ENCODE measurements around the gene SMYD5.
A peak's percentile ranks its signal among the peaks of the same experiment; 100 is the strongest.

SMYD5 gene

GRCh38 chr2:73238976-73239375, 24.9 kb downstream of the SMYD5 start:
- DNase-seq (ENCODE audit: low spot score): peak; percentile 83

GRCh38 chr2:73239776-73240175, 25.7 kb downstream of the SMYD5 start:
- DNase-seq (ENCODE audit: low spot score): peak; percentile 72

GRCh38 chr2:73243884-73244570, 30.0 kb downstream of the SMYD5 start:
- DNase-seq (ENCODE audit: low spot score): peak; percentile 83

GRCh38 chr2:73244580-73244979, 30.5 kb downstream of the SMYD5 start:
- DNase-seq (ENCODE audit: low spot score): no peak

- DNase-seq (ENCODE audit: low spot score): no peak
These were observed 32.8 kb downstream of the SMYD5 start for GRCh38 chr2:73246850-73247249.

GRCh38 chr2:73249636-73250035, 35.6 kb downstream of the SMYD5 start:
- DNase-seq (ENCODE audit: low spot score): no peak

- DNase-seq (ENCODE audit: low spot score): no peak
These were observed 37.1 kb downstream of the SMYD5 start for GRCh38 chr2:73250872-73251846.

- no peak for DNase-seq (ENCODE audit: low spot score)
These were observed 38.4 kb downstream of the SMYD5 start for GRCh38 chr2:73252238-73253027.

GRCh38 chr2:73253400-73253799, 39.4 kb downstream of the SMYD5 start:
- no peak for DNase-seq (ENCODE audit: low spot score)

- DNase-seq (ENCODE audit: low spot score): no peak
These were observed 39.9 kb downstream of the SMYD5 start for GRCh38 chr2:73253901-73254300.

- DNase-seq (ENCODE audit: low spot score): no peak
These were observed 40.4 kb downstream of the SMYD5 start for GRCh38 chr2:73254343-73255006.

GRCh38 chr2:73255007-73255644, 41.1 kb downstream of the SMYD5 start:
- no peak for DNase-seq (ENCODE audit: low spot score)

GRCh38 chr2:73255907-73256617, 42.0 kb downstream of the SMYD5 start:
- DNase-seq (ENCODE audit: low spot score): no peak

- no peak for DNase-seq (ENCODE audit: low spot score)
These were observed 42.5 kb downstream of the SMYD5 start for GRCh38 chr2:73256618-73256922.

- no peak for DNase-seq (ENCODE audit: low spot score)
These were observed 43.0 kb downstream of the SMYD5 start for GRCh38 chr2:73257021-73257420.

GRCh38 chr2:73257425-73258125, 43.5 kb downstream of the SMYD5 start:
- DNase-seq (ENCODE audit: low spot score): no peak

GRCh38 chr2:73258186-73258912, 44.3 kb downstream of the SMYD5 start:
- DNase-seq (ENCODE audit: low spot score): no peak

GRCh38 chr2:73258913-73259215, 44.8 kb downstream of the SMYD5 start:
- no peak for DNase-seq (ENCODE audit: low spot score)

- DNase-seq (ENCODE audit: low spot score): no peak
These were observed 45.2 kb downstream of the SMYD5 start for GRCh38 chr2:73259276-73259675.

Measured in cerebellar cortex (tissue), 1 donor.